PC-3 (cell line): ENCODE results near the gene MYH6.

Source experiments
- EZH2 ChIP-seq: fragments of 300-600 bp; sonication (generic); IDR thresholded peaks from one replicate; pipeline ENCODE4 v1.6.1; 2017; ENCODE audit warnings: antibody characterized with exemption, mild to moderate bottlenecking, low read length; ENCODE audit not compliant: unreplicated experiment
- TF ChIP-seq, protein P1 (sequence below): fragments of 300-600 bp; sonication (generic); conservative IDR thresholded peaks from 2 replicates; pipeline ENCODE4 v1.5.1; 2017; ENCODE audit warnings: antibody characterized with exemption, low read depth, mild to moderate bottlenecking, low read length

DNA sequence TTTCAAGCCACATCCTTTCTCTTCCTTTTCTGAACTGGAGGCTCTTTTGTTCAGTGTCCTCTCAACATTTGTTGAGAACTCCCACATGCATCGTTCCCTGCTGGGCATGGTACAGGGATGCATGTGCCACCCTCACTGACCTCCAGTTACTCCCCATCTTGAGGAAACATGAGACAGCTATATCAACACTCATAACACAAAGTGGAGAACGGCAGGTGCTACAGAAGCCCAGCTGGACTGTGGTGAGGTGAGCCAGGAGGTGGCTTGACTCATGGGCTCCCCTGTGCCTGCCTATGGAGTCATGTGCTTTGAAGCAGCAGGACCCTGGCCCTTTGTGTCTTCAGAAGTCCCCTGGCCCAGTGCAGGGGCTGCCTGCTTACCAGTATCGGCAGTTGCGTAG is 9.7 kb downstream of the MYH6 start:
- TF ChIP-seq, protein P1, sequence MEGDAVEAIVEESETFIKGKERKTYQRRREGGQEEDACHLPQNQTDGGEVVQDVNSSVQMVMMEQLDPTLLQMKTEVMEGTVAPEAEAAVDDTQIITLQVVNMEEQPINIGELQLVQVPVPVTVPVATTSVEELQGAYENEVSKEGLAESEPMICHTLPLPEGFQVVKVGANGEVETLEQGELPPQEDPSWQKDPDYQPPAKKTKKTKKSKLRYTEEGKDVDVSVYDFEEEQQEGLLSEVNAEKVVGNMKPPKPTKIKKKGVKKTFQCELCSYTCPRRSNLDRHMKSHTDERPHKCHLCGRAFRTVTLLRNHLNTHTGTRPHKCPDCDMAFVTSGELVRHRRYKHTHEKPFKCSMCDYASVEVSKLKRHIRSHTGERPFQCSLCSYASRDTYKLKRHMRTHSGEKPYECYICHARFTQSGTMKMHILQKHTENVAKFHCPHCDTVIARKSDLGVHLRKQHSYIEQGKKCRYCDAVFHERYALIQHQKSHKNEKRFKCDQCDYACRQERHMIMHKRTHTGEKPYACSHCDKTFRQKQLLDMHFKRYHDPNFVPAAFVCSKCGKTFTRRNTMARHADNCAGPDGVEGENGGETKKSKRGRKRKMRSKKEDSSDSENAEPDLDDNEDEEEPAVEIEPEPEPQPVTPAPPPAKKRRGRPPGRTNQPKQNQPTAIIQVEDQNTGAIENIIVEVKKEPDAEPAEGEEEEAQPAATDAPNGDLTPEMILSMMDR: no peak
- no peak for TF ChIP-seq EZH2
